ENCODE results near the gene C11orf97.
"Not testable (repeated sequence)": the region's sequence is repeated elsewhere in the genome, so short reads cannot be mapped to it uniquely, and the experiment has no call there.

Gene C11orf97, protein sequence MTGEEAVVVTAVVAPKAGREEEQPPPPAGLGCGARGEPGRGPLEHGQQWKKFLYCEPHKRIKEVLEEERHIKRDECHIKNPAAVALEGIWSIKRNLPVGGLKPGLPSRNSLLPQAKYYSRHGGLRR

DNA sequence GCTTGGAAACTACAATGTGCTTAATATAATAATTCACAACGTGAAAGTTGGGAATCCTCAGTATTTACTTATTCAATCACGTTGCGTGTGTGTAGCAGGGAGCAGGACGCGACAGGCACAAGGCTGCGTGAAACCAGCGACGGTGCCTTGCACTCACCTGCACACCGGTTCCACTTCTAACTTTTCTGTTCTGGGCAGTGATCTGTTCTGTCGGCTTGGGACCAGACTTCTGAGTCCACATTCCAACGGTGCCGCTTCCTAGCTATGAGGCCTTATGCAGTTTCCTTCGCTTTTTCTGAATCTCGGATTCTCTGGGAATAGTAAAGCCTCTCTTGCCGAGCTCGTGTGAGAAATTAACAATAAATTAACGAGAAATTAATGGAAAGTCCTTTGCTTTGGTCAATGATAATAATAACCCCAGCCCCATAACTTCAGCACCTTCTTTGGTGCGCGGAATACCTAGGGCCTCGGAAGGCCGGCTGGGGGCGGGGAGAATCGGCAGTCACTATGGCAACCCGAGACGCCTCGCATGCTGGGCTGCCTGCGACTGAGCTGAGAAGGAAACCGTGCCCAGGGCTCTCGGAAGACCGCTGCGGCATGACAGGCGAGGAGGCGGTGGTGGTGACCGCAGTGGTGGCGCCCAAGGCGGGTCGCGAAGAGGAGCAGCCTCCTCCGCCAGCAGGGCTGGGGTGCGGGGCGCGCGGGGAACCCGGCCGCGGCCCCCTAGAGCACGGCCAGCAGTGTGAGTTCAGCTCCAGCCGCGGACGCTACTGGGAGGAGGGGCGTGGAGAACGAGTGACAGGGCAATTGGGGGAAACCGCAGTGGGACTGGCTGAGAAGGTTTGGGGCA lies at the start of gene C11orf97:
Gene C11orf97, plus strand, starts transcription at position 530 of the 850 bp plus-strand sequence. Its CDS starts 68 bp downstream, at position 598.
- peak in 3 of 4 experiments; percentile 35 to 41 (median 36) for DNase-seq (ENCODE audit: low read depth in 4 of 4, low spot score in 1 of 4)

DNA sequence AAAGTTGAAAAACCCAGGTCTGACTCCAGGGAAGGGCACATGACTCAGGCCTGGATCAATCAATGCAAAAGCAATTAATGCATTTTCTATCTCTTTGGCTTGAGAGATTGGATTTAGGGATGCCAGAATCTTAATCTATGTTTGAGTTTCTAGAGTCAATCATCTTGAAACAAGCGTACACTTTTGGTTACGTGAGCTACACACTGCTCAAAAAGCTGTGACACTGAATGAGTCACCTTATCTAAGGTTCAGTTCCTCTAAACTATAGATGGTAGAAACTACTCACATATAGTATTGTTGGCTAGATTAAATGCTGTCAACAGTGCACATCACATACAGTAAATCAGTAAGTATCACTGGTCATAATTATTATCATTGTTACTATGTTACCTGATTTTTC lies 42.8 kb upstream of the C11orf97 start:
- no peak for DNase-seq (ENCODE audit: low read depth in 4 of 4, low spot score in 1 of 4)

GRCh38 chr11:94472916-94473799 lies 39.1 kb upstream of the C11orf97 start:
- no peak for DNase-seq (ENCODE audit: low read depth in 4 of 4, low spot score in 1 of 4)

GRCh38 chr11:94477624-94478023 lies 34.6 kb upstream of the C11orf97 start:
- DNase-seq (ENCODE audit: low read depth in 4 of 4, low spot score in 1 of 4): no peak

DNA sequence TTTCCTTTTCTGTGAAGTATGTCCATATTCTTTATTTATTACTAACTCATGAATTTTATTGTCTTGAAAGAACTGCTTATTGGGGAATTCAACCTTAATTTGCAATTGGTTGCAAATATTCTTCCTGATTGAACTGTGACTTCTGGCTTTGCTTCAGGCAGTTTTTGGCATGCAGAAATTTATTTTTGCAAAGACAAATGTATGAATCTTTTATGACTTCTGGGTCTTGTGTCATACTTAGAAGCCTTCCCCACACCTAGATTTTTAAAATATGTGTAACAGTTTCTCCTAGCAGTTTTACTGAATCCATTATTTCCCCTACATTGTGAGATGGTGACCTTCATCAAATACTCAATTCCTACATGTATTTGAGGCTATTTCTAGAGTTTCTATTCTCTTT lies 30.9 kb upstream of the C11orf97 start:
- DNase-seq (ENCODE audit: low read depth in 4 of 4, low spot score in 1 of 4): no peak

GRCh38 chr11:94486068-94486467 lies 26.2 kb upstream of the C11orf97 start:
- no peak for DNase-seq (ENCODE audit: low read depth in 4 of 4, low spot score in 1 of 4)

DNA sequence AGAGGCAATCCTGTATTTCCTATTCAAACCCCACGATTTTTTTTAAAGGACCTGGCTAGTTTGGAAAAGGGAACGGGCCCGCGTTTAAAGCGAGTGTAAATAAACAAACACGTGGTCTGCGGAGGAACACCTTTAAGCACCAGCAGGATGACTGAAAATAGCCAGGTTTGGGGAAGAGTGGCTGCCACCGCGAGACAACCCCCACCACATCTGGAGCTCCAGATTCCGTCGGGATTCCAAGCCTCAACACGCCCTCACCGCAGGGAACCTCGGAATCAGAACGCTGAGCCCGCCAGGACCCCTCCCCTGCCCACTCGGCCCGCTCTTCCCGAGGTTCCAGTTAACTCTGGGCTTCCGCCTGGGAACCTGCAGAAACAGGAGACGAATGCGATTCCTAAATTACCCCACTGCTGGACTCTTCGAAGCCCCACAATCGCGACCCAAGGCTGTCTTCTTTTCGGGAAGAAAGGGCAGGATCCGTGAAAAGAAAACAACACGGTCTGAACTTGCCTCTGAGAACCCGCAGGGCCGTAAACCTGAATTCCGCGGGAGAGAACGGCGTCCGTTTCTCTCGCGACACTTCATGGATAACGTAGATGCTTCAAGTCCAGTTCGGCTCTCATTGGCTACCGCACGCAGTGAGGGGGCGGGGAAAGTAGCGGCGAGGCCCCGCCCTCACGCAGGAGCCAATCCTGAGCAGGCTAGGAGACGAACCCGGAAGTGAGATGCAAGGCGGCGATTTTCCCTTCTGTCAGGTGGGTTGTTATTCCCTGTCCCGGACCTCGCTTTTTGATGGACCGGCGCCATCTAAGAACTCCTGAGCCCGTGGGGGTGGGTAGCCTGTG lies 18.8 kb upstream of the C11orf97 start, which contains the start of the genes ANKRD49 and MRE11:
Gene ANKRD49, plus strand, starts transcription at position 704 of the 845 bp plus-strand sequence. CDS start 2,710 bp downstream, outside the sequence.
Gene MRE11, minus strand, starts transcription at position 564 of the 845 bp plus-strand sequence. CDS start 1,043 bp downstream, outside the sequence.
- peak; percentile 81 to 95 (median 85) for DNase-seq (ENCODE audit: low read depth in 4 of 4, low spot score in 1 of 4)

DNA sequence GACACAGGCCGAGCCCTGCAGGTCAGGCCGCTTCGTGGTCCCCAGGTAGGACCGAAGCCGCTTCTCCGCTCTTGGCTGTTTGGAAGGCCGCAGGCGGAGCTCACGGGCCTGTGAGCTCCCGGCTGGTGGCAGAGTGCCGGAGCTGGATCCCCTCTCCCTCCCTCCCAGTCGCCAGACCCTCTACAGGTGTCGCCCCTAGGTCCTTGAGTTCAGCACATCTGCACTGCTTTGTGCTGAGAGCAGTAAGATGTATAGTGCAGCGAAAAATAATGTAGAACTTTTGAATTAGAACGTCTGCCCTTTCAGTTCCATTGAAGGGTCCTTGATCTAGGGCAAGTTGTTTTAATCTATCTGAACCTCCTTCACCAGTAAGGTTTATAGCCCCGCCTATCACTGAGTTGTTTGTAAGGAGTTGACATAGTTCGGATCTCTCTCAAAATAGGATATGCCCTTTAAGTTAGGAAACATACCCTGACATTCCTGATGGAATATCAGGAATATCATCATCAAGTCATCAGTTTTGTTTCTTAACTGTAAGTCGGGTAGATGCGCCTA lies 18.1 kb upstream of the C11orf97 start:
- DNase-seq (ENCODE audit: low read depth in 4 of 4, low spot score in 1 of 4): no peak

DNA sequence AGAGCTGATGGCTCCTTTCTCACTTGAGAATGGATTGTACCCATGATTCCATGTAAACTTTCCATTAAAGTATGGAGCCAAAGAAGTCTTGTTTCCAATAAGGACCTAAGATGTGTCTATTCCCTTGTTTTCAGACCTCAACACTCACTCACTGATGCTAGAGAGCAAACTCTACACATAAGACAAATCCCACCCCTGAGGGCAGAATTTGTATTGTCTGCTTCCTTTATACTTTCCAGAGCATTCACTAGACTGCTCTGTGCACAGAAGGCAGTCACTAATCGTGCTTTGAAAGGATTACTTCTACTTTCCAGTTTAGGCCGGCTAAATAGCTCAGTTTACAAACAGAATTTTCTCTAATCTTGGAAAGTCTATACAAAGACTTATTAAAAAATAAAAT lies 12.1 kb upstream of the C11orf97 start:
- DNase-seq (ENCODE audit: low read depth in 4 of 4, low spot score in 1 of 4): no peak

DNA sequence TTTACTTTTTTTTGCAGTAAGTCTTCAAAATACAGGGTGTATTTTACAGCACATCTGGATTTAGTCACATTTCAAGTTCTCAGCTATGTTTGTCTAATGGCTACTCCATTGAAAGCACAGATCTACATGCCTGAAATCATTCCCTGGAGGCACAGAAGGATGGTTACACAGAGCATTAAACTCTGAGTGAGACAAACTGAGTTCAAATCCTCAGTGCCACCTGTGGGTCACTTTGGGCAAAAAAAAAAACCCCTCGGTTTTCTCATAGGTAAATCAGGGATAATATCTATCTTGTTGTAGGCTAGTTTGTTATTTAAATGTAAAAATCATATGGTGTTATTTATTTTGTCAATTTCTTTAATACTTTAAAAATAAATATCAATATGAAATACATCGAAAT lies 10.7 kb upstream of the C11orf97 start:
- no peak for DNase-seq (ENCODE audit: low read depth in 4 of 4, low spot score in 1 of 4)

DNA sequence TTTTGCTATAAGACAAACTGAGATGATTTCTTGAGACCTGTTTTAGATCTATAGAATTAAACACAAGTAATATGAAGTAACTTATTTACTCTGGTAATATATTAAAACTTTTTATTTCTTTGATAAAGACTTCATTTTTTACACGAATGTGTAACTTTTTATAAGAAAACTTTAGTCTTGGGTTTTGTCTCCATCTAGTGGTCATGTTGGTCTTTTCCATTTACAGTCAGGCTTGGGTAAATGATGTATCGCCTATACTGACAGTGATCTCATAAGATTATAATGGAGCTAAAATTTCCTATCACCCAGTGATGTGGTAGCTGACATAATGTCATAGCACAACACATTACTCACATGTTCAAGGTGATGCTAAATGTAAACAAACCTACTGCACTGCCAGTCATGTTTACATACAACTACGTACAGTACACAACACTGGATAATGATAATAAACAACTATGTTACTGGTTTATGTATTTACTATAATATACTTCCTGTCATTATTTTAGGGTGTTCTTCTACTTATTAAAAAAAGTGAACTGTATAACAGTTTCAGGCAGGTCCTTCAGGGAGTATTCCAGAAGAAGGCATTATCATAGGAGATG lies 7.5 kb upstream of the C11orf97 start:
- DNase-seq (ENCODE audit: low read depth in 4 of 4, low spot score in 1 of 4): no peak

DNA sequence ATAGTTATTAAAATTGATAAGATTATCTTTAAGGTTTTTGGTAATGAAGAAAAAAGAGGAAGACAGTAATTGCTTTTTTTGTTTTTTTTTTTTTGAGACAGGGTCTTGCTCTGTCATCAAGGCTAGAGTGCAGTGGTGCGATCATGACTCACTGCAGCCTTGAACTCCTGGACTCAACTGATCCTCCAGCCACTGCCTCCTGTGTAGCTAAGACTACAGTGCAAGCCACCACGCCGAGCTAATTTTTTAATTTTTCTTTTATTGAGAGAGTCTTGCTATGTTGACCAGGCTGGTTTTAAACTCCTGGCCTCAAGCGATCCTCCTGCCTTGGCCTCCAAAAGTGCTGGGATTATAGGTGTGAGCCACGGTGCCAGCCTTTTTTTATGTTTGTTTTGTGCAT lies 5.7 kb upstream of the C11orf97 start:
- DNase-seq (ENCODE audit: low read depth in 4 of 4, low spot score in 1 of 4): not testable (repeated sequence)

- DNase-seq (ENCODE audit: low read depth in 4 of 4, low spot score in 1 of 4): no peak
Observed at GRCh38 chr11:94507485-94507884, 4.8 kb upstream of the C11orf97 start.

DNA sequence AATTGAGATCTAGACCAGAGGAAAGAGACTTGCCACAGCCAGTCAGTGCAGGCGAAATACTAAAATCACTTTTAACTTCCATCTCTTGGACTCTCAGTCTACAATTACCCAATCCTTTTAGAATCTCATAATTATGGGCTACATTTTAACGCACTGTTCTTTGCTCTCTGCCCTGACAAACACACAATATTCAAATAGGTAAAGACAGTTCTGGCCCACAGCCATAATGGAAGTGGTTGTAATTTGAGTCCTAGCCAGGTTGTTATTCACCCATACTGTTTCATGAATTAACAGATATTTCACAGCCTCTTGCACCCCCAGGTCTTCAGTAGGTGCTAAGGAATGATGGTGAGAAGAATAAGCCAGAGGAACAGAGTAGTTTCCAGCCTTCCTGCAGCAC lies 830 bp downstream of the C11orf97 start:
- DNase-seq (ENCODE audit: low read depth in 4 of 4, low spot score in 1 of 4): no peak

GRCh38 chr11:94515398-94515797 lies 3.1 kb downstream of the C11orf97 start:
- no peak for DNase-seq (ENCODE audit: low read depth in 4 of 4, low spot score in 1 of 4)

DNA sequence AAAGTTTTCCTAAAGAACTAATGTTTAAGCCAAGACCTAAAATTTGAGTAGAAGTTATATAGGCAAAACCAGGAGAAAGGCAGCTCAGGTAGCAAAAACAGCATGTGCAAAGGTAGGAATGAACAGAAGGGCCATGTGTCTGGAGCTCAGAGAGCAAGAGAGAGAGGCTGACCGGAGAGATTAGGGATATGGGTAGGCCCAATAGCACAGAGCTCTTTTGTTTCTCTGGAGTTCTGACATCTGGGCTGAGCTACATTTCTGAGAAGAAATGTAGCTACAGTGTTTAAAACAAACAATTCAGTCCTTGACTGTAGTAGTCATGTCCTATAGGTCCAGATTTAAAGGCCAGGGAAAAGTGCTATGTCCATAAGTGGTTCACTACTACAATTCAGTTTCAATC lies 4.5 kb downstream of the C11orf97 start:
- no peak for DNase-seq (ENCODE audit: low read depth in 4 of 4, low spot score in 1 of 4)

- DNase-seq (ENCODE audit: low read depth in 4 of 4, low spot score in 1 of 4): no peak
Observed at GRCh38 chr11:94518300-94518699, 6.0 kb downstream of the C11orf97 start.

GRCh38 chr11:94519478-94520084 lies 7.3 kb downstream of the C11orf97 start:
- DNase-seq (ENCODE audit: low read depth in 4 of 4, low spot score in 1 of 4): no peak

DNA sequence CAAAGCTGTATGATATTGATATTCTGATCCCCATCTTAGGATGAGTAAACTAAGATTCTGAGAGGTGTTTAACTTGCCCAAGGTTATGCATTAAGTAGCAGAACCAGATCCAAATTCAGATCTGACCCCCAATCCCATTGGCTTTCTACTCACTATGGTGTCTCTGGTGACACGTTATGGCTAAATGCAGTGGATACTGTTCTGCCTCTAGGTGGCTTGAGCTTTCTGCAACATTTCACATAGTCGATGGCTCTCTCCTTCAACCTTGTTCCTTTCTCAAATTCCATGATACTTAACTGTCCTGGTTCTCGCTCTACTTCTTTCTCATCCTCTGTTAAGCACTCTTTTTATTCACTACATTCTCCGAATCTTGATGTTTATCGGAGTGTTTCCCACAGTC lies 9.4 kb downstream of the C11orf97 start:
- no peak for DNase-seq (ENCODE audit: low read depth in 4 of 4, low spot score in 1 of 4)

Data from stimulated activated CD4-positive, alpha-beta T cell treated with anti-CD3 and anti-CD28 coated beads, Interleukin-1b, Interleukin-23, amount 100 ng/mL, for 24 hours (primary cell).